Trophoblast cell (in vitro differentiated cells and primary cell): ENCODE measurements around the gene FGGY.

Experiments
- DNase-seq, 2 donors: peaks; one replicate each; pipeline ENCODE4 v3.0.0-alpha.2; 2016
- H2AFZ ChIP-seq: 2 replicates; pipeline ENCODE4 v1.6.1; 2013; ENCODE audit warnings: low read length, moderate library complexity, mild to moderate bottlenecking; ENCODE audit not compliant: insufficient read depth, poor library complexity
- H2AK5ac ChIP-seq: 2 replicates; pipeline ENCODE4 v1.6.1; 2013; ENCODE audit warnings: mild to moderate bottlenecking, low read length
- H2BK120ac ChIP-seq: 2 replicates; pipeline ENCODE4 v1.6.1; 2013; ENCODE audit warnings: low read length, mild to moderate bottlenecking, moderate library complexity; ENCODE audit not compliant: insufficient read depth, poor library complexity
- H2BK12ac ChIP-seq: 2 replicates; pipeline ENCODE4 v1.6.1; 2013; ENCODE audit warnings: mild to moderate bottlenecking, low read length, moderate library complexity
- H2BK5ac ChIP-seq: 2 replicates; pipeline ENCODE4 v1.6.1; 2013; ENCODE audit warnings: low read length, low read depth, moderate library complexity, mild to moderate bottlenecking; ENCODE audit not compliant: poor library complexity
- H3K14ac ChIP-seq: 2 replicates; pipeline ENCODE4 v1.6.1; 2013; ENCODE audit warnings: mild to moderate bottlenecking, low read length
- H3K18ac ChIP-seq: 2 replicates; pipeline ENCODE4 v1.6.1; 2013; ENCODE audit warnings: mild to moderate bottlenecking, low read length
- H3K23ac ChIP-seq: 2 replicates; pipeline ENCODE4 v1.6.1; 2013; ENCODE audit warnings: low read length
- H3K27ac ChIP-seq: 2 replicates; pipeline ENCODE4 v1.5.1; 2013; ENCODE audit warnings: low read depth, mild to moderate bottlenecking, inconsistent platforms, low read length, moderate library complexity
- H3K27me3 ChIP-seq: 2 replicates; pipeline ENCODE4 v1.6.1; 2013; ENCODE audit warnings: inconsistent platforms, mild to moderate bottlenecking, low read length, moderate library complexity; ENCODE audit not compliant: insufficient read depth
- H3K36me3 ChIP-seq, 2 experiments: 1 replicate in 1 of 2; 2 replicates in 1 of 2; pipeline ENCODE4 v1.6.1; 2013; ENCODE audit warnings: low read length in 2 of 2, mild to moderate bottlenecking in 2 of 2, moderate library complexity in 1 of 2; ENCODE audit not compliant: insufficient read depth in 2 of 2, control insufficient read depth in 1 of 2
- H3K4ac ChIP-seq: 2 replicates; pipeline ENCODE4 v1.6.1; 2013; ENCODE audit warnings: low read depth, mild to moderate bottlenecking, low read length, moderate library complexity
- H3K4me1 ChIP-seq, 2 experiments: 1 replicate in 1 of 2; 2 replicates in 1 of 2; pipeline ENCODE4 v1.6.1; 2013; ENCODE audit warnings: low read length in 2 of 2, mild to moderate bottlenecking in 2 of 2, moderate library complexity in 1 of 2; ENCODE audit not compliant: insufficient read depth in 2 of 2, control insufficient read depth in 1 of 2
- H3K4me2 ChIP-seq: 2 replicates; pipeline ENCODE4 v1.6.1; 2013; ENCODE audit warnings: inconsistent platforms, mild to moderate bottlenecking, low read length, moderate library complexity
- H3K4me3 ChIP-seq: 2 replicates; pipeline ENCODE4 v1.5.1; 2013; ENCODE audit warnings: mild to moderate bottlenecking, low read depth, low read length, inconsistent platforms
- H3K79me1 ChIP-seq: one replicate; pipeline ENCODE4 v1.6.1; 2013; ENCODE audit warnings: low read length
- H3K79me2 ChIP-seq: 2 replicates; pipeline ENCODE4 v1.6.1; 2013; ENCODE audit warnings: low read length, mild to moderate bottlenecking; ENCODE audit not compliant: control insufficient read depth, insufficient read depth, poor library complexity
- H3K9ac ChIP-seq: 2 replicates; pipeline ENCODE4 v1.6.1; 2013; ENCODE audit warnings: mild to moderate bottlenecking, low read length
- H3K9me3 ChIP-seq: 2 replicates; pipeline ENCODE4 v1.6.1; 2013; ENCODE audit warnings: low read depth, mild to moderate bottlenecking, control low read depth, inconsistent platforms, low read length; ENCODE audit not compliant: insufficient read depth
- H4K12ac ChIP-seq: 2 replicates; pipeline ENCODE4 v1.6.1; 2013; ENCODE audit warnings: low read depth, mild to moderate bottlenecking, low read length, moderate library complexity
- H4K8ac ChIP-seq: 2 replicates; pipeline ENCODE4 v1.6.1; 2013; ENCODE audit warnings: low read depth, mild to moderate bottlenecking, low read length, moderate library complexity
- H4K91ac ChIP-seq: one replicate; pipeline ENCODE4 v1.6.1; 2013; ENCODE audit warnings: low read depth, mild to moderate bottlenecking, low read length, moderate library complexity
- WGBS: extraction: QIAGEN DNeasy Blood & Tissue Kit; methylation state at CpG from one replicate; pipeline ENCODE4 v1.1.7; 2013; ENCODE audit warnings: missing lambda C conversion rate; ENCODE audit not compliant: insufficient read length, insufficient coverage; ENCODE audit errors: extremely low coverage; 5-methylcytosine and 5-hydroxymethylcytosine counted together

FGGY gene

DNA sequence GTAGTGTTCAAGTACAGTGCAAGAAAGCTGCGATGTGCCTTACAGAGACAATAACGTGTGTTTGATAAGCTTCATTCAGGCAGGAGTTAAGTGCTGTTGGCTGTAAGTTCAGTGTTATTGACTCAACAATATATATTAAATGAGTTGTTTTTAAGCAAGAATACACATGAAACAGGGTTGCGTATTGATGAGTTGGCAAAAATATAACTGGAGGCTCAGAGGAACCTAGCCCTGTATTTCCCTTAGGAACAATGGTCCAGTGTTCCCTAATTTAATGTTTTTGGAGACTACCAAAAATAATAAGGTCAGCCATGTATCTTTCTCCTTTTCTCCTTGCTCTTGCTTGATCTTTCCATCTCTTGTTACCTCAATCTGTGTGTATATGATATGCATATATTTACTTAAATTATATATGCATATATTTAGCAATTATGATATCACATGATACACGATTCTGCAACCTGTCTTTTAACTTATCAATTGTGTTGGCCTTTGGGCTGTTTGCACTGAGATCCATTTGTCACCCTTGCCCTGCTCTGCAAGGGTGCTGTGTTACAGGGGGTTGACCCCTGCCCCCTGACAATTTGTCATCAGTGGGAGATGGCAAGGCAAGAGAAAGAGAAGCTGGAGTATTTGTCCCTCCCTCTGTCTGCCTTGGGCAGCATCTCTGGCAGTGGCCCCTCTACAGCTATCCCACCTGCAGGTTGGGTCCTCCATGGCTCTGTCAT is 109.7 kb downstream of the FGGY start:
- no peak overlapping the region for H3K23ac ChIP-seq
- no peaks in the 10 kb centered on the region for H3K9me3 ChIP-seq
- no peaks in the 10 kb centered on the region for H3K27me3 ChIP-seq
- H4K91ac ChIP-seq: peak overlapping the region; percentile 75
- H3K4me2 ChIP-seq: no peak overlapping the region
- no peak overlapping the region for H4K8ac ChIP-seq
- DNase-seq: no peak
- H3K79me1 ChIP-seq: peaks cover 19% of the 10 kb centered on the region
- H3K4me1 ChIP-seq: peaks cover 10 to 17% of the 10 kb centered on the region in 2 experiments
- H2AFZ ChIP-seq: no peak overlapping the region
- H3K9ac ChIP-seq: no peak overlapping the region
- peak overlapping the region; percentile 9 for H2BK120ac ChIP-seq
- no peak overlapping the region for H3K27ac ChIP-seq
- H3K36me3 ChIP-seq: no peaks in the 10 kb centered on the region
- H4K12ac ChIP-seq: no peak overlapping the region
- H3K4ac ChIP-seq: no peak overlapping the region
- no peak overlapping the region for H3K4me3 ChIP-seq
- peak overlapping the region; percentile 18 for H3K18ac ChIP-seq
- no peak overlapping the region for H2AK5ac ChIP-seq
- H3K14ac ChIP-seq: peak overlapping the region; percentile 10
- no CpG with 5 or more reads among the region's 4 CpGs for WGBS
- peak overlapping the region; percentile 1 for H2BK5ac ChIP-seq
- H2BK12ac ChIP-seq: peak overlapping the region; percentile 92
- H3K79me2 ChIP-seq: no peaks in the 10 kb centered on the region

DNA sequence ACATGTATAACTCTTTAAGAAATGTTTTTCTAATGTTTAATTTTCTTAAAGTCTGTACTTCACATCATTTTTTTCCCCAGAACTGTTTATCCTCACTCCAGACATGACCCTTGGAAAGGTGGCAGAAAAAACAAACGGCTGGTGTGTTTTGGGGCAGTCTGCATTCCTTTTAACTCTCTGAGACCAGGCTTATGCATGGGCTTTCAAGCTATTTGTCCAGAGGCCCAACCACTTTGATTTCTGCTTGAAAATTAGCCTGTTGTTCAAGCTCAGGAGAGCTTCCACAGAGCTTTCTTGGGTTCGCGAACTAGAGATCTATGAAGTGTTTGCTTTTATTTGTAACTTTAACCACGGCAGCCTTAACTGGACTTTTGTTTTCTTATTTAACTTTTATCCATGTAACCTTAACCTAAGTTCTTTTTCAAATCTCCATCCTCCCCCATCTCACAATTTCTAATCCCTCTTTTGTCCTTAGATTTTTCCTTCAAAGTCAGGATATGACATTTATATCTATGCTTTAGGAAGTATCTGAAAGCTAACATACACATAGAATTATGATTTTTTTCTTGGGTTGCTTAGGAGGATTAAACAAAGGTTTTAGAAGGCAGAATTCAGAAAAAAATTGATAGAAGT is 111.8 kb downstream of the FGGY start:
- no peaks in the 10 kb centered on the region for H3K27me3 ChIP-seq
- no peak overlapping the region for H2AK5ac ChIP-seq
- H3K4me3 ChIP-seq: no peak overlapping the region
- H3K79me2 ChIP-seq: no peaks in the 10 kb centered on the region
- H3K9me3 ChIP-seq: no peaks in the 10 kb centered on the region
- H2BK120ac ChIP-seq: peak overlapping the region; percentile 83
- H3K9ac ChIP-seq: no peak overlapping the region
- H4K8ac ChIP-seq: no peak overlapping the region
- no peak overlapping the region for H3K18ac ChIP-seq
- no peaks in the 10 kb centered on the region for H3K36me3 ChIP-seq
- DNase-seq: no peak
- no peak overlapping the region for H2AFZ ChIP-seq
- H3K4me1 ChIP-seq: peaks cover 3 to 8% of the 10 kb centered on the region in 2 experiments
- no CpG with 5 or more reads among the region's 4 CpGs for WGBS
- H3K23ac ChIP-seq: no peak overlapping the region
- peak overlapping the region; percentile 91 for H4K91ac ChIP-seq
- no peak overlapping the region for H3K4me2 ChIP-seq
- H3K79me1 ChIP-seq: peaks cover 9% of the 10 kb centered on the region
- no peak overlapping the region for H3K4ac ChIP-seq
- no peak overlapping the region for H3K14ac ChIP-seq
- no peak overlapping the region for H4K12ac ChIP-seq
- peak overlapping the region; percentile 81 for H2BK5ac ChIP-seq
- H2BK12ac ChIP-seq: no peak overlapping the region
- peak overlapping the region; percentile 67 for H3K27ac ChIP-seq

GRCh38 chr1:59409549-59409948 is 112.7 kb downstream of the FGGY start:
- Histone ChIP-seq H3K4me1 (peaks cover 3 to 8% of the 10 kb centered on the region in 2 experiments), H2BK12ac (peak overlapping the region; percentile 77), H2BK5ac (peak overlapping the region; percentile 81), H3K9ac (no peak overlapping the region), H2AK5ac (no peak overlapping the region), H3K36me3 (no peaks in the 10 kb centered on the region), H4K8ac (no peak overlapping the region), H3K23ac (no peak overlapping the region), H3K27me3 (no peaks in the 10 kb centered on the region), H3K79me1 (peaks cover 9% of the 10 kb centered on the region), H3K79me2 (no peaks in the 10 kb centered on the region), H3K4ac (no peak overlapping the region), H3K9me3 (no peaks in the 10 kb centered on the region), H2AFZ (no peak overlapping the region), H3K4me3 (no peak overlapping the region), H3K4me2 (no peak overlapping the region), H3K18ac (no peak overlapping the region), H4K12ac (no peak overlapping the region), H4K91ac (peak overlapping the region; percentile 91), H3K14ac (peak overlapping the region; percentile 64), H2BK120ac (no peak overlapping the region), H3K27ac (peak overlapping the region; percentile 67)
- no peak for DNase-seq

DNA sequence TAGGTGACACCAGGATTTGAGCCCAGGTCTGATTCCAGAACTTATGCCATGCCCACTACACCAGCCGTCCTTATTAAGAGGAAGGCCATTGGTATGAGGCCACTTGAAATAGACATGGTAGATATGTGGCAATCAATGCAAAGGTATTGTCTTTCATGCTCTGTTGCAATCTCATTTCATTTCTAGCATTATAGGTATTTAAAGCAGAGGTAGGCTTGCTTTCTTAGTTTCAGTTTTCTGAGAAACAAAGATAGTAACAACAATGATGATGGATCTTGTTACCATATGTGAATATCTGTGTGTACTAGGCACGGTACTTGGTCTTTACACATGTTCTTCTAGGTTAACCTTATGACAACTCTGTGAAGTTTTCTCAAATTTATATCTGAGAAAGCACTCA is 113.1 kb downstream of the FGGY start:
- WGBS: no CpG with 5 or more reads among the region's 2 CpGs
- no peak overlapping the region for H3K4me2 ChIP-seq
- peaks cover 9% of the 10 kb centered on the region for H3K79me1 ChIP-seq
- peak; percentile 16 to 72 for DNase-seq
- peaks cover 3 to 8% of the 10 kb centered on the region in 2 experiments for H3K4me1 ChIP-seq
- H3K79me2 ChIP-seq: no peaks in the 10 kb centered on the region
- no peak overlapping the region for H3K23ac ChIP-seq
- no peaks in the 10 kb centered on the region for H3K27me3 ChIP-seq
- H3K27ac ChIP-seq: peak overlapping the region; percentile 31
- H3K4ac ChIP-seq: no peak overlapping the region
- H3K36me3 ChIP-seq: no peaks in the 10 kb centered on the region
- no peak overlapping the region for H3K9ac ChIP-seq
- no peaks in the 10 kb centered on the region for H3K9me3 ChIP-seq
- H2AFZ ChIP-seq: no peak overlapping the region
- peak overlapping the region; percentile 50 for H4K91ac ChIP-seq
- no peak overlapping the region for H4K8ac ChIP-seq
- no peak overlapping the region for H2AK5ac ChIP-seq
- no peak overlapping the region for H4K12ac ChIP-seq
- H2BK12ac ChIP-seq: peak overlapping the region; percentile 32
- H2BK120ac ChIP-seq: peak overlapping the region; percentile 8
- H2BK5ac ChIP-seq: no peak overlapping the region
- no peak overlapping the region for H3K18ac ChIP-seq
- H3K4me3 ChIP-seq: no peak overlapping the region
- peak overlapping the region; percentile 11 for H3K14ac ChIP-seq
